MM.1S (cell line): ENCODE results near the gene LMNA.

Source experiments
- DNase-seq: peaks from one replicate; pipeline ENCODE4 v3.0.0-alpha.2; 2015
- H2AFZ ChIP-seq: fragments of 300-600 bp; sonication (generic); 2 replicates; pipeline ENCODE4 v1.6.0; 2016; ENCODE audit warnings: antibody characterized with exemption, low read length
- H3F3A ChIP-seq: fragments of 300-600 bp; sonication (generic); 2 replicates; pipeline ENCODE4 v1.6.1; 2016; ENCODE audit warnings: mild to moderate bottlenecking, antibody characterized with exemption, low read length, moderate library complexity, mixed read lengths; ENCODE audit not compliant: insufficient read depth
- H3K27ac ChIP-seq: fragments of 300-600 bp; sonication (generic); 2 replicates; pipeline ENCODE4 v1.5.1; 2016; ENCODE audit warnings: mild to moderate bottlenecking, low read length
- H3K27me3 ChIP-seq: fragments of 300-600 bp; sonication (generic); replicated peaks from 2 replicates; pipeline ENCODE4 v1.6.0; 2016; ENCODE audit warnings: low read length; ENCODE audit not compliant: insufficient read depth
- H3K36me3 ChIP-seq: fragments of 300-600 bp; sonication (generic); replicated peaks from 2 replicates; pipeline ENCODE4 v1.6.1; 2016; ENCODE audit warnings: mild to moderate bottlenecking, low read length, mixed read lengths; ENCODE audit not compliant: insufficient read depth
- H3K4me1 ChIP-seq: fragments of 300-600 bp; sonication (generic); 2 replicates; pipeline ENCODE4 v1.6.1; 2016; ENCODE audit warnings: low read length, mixed read lengths
- H3K4me2 ChIP-seq: fragments of 300-600 bp; sonication (generic); 2 replicates; pipeline ENCODE4 v1.6.0; 2016; ENCODE audit warnings: low read depth, low read length
- H3K4me3 ChIP-seq: fragments of 300-600 bp; sonication (generic); 2 replicates; pipeline ENCODE4 v1.5.1; 2016; ENCODE audit warnings: low read length, mixed read lengths
- H3K79me2 ChIP-seq: fragments of 300-600 bp; sonication (generic); 2 replicates; pipeline ENCODE4 v1.6.1; 2016; ENCODE audit warnings: mixed run types, low read length, mixed read lengths
- H3K9ac ChIP-seq: fragments of 300-600 bp; sonication (generic); 2 replicates; pipeline ENCODE4 v1.6.1; 2016; ENCODE audit warnings: low read length, mixed read lengths
- H3K9me2 ChIP-seq: fragments of 300-600 bp; sonication (generic); replicated peaks from 2 replicates; pipeline ENCODE4 v1.6.1; 2016; ENCODE audit warnings: mild to moderate bottlenecking, low read length, mixed read lengths; ENCODE audit not compliant: insufficient read depth
- H3K9me3 ChIP-seq: fragments of 300-600 bp; sonication (generic); replicated peaks from 2 replicates; pipeline ENCODE4 v1.6.1; 2016; ENCODE audit warnings: mild to moderate bottlenecking, low read length, mixed read lengths; ENCODE audit not compliant: insufficient read depth
- H4K20me1 ChIP-seq: fragments of 300-600 bp; sonication (generic); 2 replicates; pipeline ENCODE4 v1.6.1; 2016; ENCODE audit warnings: mild to moderate bottlenecking, low read length, moderate library complexity, mixed read lengths; ENCODE audit not compliant: insufficient read depth
- CTCF ChIP-seq: fragments of 300-600 bp; sonication (generic); IDR thresholded peaks from 2 replicates; pipeline ENCODE4 v1.5.1; 2016; ENCODE audit warnings: antibody characterized with exemption, low read length, mixed read lengths
- EZH2 ChIP-seq: fragments of 300-600 bp; sonication (generic); optimal IDR thresholded peaks from 2 replicates; pipeline ENCODE3; 2017; ENCODE audit warnings: low read depth, mild to moderate bottlenecking, antibody characterized with exemption, low read length, mixed read lengths
- EZH2phosphoT487 ChIP-seq: fragments of 300-600 bp; sonication (generic); IDR thresholded peaks from 2 replicates; pipeline ENCODE4 v1.6.1; 2018; ENCODE audit warnings: antibody characterized with exemption, low read length

The LMNA gene

GRCh38 chr1:156114101-156114918, at the start of gene LMNA:
LMNA (plus strand) TSS chr1:156114711; CDS start chr1:156114919, 208 bp downstream.
- Histone ChIP-seq H3K79me2 (no peaks in the 10 kb centered on the region), H3F3A (no peaks in the 10 kb centered on the region), H3K27me3 (peaks cover 5% of the 10 kb centered on the region; the same call in 1 of the 2 replicates), H3K27ac (no peak within 1 kb of the TSS), H3K9me2 (no peaks in the 10 kb centered on the region), H3K9ac (peak within 1 kb of the TSS; percentile 78), H3K4me2 (peak within 1 kb of the TSS; percentile 96), H4K20me1 (no peaks in the 10 kb centered on the region), H3K9me3 (no peaks in the 10 kb centered on the region), H3K4me3 (peak within 1 kb of the TSS; percentile 71), H3K4me1 (peaks cover 10% of the 10 kb centered on the region), H2AFZ (peak within 1 kb of the TSS; percentile 73), H3K36me3 (no peaks in the 10 kb centered on the region)
- DNase-seq, result peak; percentile 70
- TF ChIP-seq EZH2, result no peak
- no peak for TF ChIP-seq EZH2phosphoT487
- TF ChIP-seq CTCF, result no peak

GRCh38 chr1:156065212-156065611, 49.3 kb upstream of the LMNA start:
- no peak overlapping the region for H3K9ac ChIP-seq

GRCh38 chr1:156065871-156066270, 48.6 kb upstream of the LMNA start:
- peak overlapping the region; percentile 24 for H2AFZ ChIP-seq
- H3K79me2 ChIP-seq, result no peaks in the 10 kb centered on the region
- H3K9me3 ChIP-seq, result no peaks in the 10 kb centered on the region
- no peak for DNase-seq
- H3K9me2 ChIP-seq, result no peaks in the 10 kb centered on the region
- H3K27me3 ChIP-seq, result no peaks in the 10 kb centered on the region
- H3F3A ChIP-seq, result no peaks in the 10 kb centered on the region
- TF ChIP-seq EZH2phosphoT487, result no peak
- H3K4me2 ChIP-seq, result no peak overlapping the region
- H3K4me1 ChIP-seq, result peaks cover 8% of the 10 kb centered on the region; the same call in 1 of the 2 replicates
- no peaks in the 10 kb centered on the region for H4K20me1 ChIP-seq
- H3K4me3 ChIP-seq, result no peak overlapping the region
- no peak overlapping the region for H3K9ac ChIP-seq
- H3K36me3 ChIP-seq, result no peaks in the 10 kb centered on the region
- H3K27ac ChIP-seq, result no peak overlapping the region

More at GRCh38 chr1:156065212-156065611, 49.3 kb upstream of the LMNA start:
- Histone ChIP-seq H3K4me2 (no peak overlapping the region), H3K9me3 (no peaks in the 10 kb centered on the region), H3K4me1 (peaks cover 8% of the 10 kb centered on the region; the same call in 1 of the 2 replicates), H3K79me2 (no peaks in the 10 kb centered on the region), H3K4me3 (no peak overlapping the region), H4K20me1 (no peaks in the 10 kb centered on the region), H3F3A (no peaks in the 10 kb centered on the region), H3K36me3 (no peaks in the 10 kb centered on the region), H3K9me2 (no peaks in the 10 kb centered on the region), H3K27ac (no peak overlapping the region), H2AFZ (no peak overlapping the region), H3K27me3 (no peaks in the 10 kb centered on the region)
- no peak for TF ChIP-seq EZH2
- no peak for TF ChIP-seq CTCF
- no peak for TF ChIP-seq EZH2phosphoT487
- DNase-seq, result no peak

GRCh38 chr1:156067262-156067661, 47.2 kb upstream of the LMNA start:
- TF ChIP-seq EZH2 (no peak), CTCF (no peak), EZH2phosphoT487 (no peak)
- Histone ChIP-seq H3K4me2 (no peak overlapping the region), H3F3A (no peaks in the 10 kb centered on the region), H3K9me2 (no peaks in the 10 kb centered on the region), H3K4me1 (peaks cover 8% of the 10 kb centered on the region; the same call in 1 of the 2 replicates), H3K27me3 (no peaks in the 10 kb centered on the region), H3K36me3 (no peaks in the 10 kb centered on the region), H3K9ac (no peak overlapping the region), H3K9me3 (no peaks in the 10 kb centered on the region), H3K79me2 (no peaks in the 10 kb centered on the region), H3K27ac (no peak overlapping the region), H4K20me1 (no peaks in the 10 kb centered on the region), H2AFZ (no peak overlapping the region), H3K4me3 (no peak overlapping the region)
- DNase-seq, result no peak
